KOPT-K1 (cell line): Measurements from ENCODE around the gene KRTAP10-4.
A peak's percentile ranks its signal among the peaks of the same experiment; 100 is the strongest.

Experiments
- H3K27ac ChIP-seq: fragments of 200-600 bp; sonication (generic); 2 replicates; pipeline ENCODE4 v1.5.1; 2016; ENCODE audit warnings: antibody characterized with exemption, mild to moderate bottlenecking, low read depth, low read length; ENCODE audit not compliant: poor library complexity, severe bottlenecking
- H3K36me3 ChIP-seq: fragments of 200-600 bp; sonication (generic); 2 replicates; pipeline ENCODE4 v1.5.1; 2017; ENCODE audit warnings: antibody characterized with exemption, mild to moderate bottlenecking, low read length, moderate library complexity; ENCODE audit not compliant: insufficient read depth
- H3K9me3 ChIP-seq: fragments of 200-600 bp; sonication (generic); 2 replicates; pipeline ENCODE4 v1.5.1; 2017; ENCODE audit warnings: antibody characterized with exemption, low read length, mild to moderate bottlenecking; ENCODE audit not compliant: insufficient read depth, poor library complexity, severe bottlenecking

Gene KRTAP10-4

DNA sequence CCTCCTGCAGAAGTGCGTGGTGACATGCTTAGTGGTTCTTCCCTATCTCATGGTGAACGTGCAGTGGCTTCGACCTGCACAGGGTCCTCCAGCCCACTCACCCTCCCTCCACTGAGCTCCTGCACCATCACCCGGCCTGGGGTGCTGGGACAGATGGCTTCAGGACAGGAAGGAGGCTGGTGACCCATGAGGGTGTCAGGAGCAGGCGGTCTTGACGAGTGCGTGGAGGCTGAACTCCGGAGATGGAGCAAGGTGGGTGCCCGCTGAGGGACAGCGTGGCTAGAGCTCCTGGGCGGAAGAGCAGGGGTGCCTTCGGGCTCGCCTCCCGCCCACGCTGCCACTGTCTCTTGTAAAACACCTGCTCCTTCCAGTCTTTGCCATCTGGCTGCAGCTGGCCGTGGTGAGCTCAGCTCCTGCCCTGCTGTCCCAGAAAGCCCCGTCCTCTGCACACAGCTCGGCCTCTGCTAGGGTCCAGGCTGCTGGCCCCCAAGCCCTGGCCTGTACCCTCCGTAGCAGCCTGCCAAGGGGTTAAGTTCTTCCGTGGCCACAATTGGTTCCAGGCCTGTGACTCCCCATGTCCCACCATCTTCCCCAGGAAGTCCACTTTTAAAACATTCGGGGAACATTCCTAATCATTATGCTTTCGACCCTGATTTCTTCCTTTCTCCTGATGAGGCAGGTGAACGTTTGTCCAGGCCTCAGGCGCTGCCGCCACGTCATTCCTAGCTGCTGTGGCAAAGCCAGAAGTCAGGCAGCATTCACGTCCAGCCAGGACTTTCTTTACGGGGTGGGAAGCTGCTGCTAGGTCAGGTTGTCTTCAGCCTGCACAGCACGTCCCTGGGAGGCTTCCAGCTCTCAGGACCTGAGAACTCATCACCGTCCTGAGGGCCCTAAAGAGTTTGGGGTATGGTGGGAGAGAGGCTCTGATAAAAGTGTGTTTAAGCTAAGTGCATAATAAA, 41.6 kb upstream of the KRTAP10-4 start:
- H3K9me3 ChIP-seq: no peaks in the 10 kb centered on the region
- no peaks in the 10 kb centered on the region for H3K36me3 ChIP-seq
- H3K27ac ChIP-seq: no peak overlapping the region

DNA sequence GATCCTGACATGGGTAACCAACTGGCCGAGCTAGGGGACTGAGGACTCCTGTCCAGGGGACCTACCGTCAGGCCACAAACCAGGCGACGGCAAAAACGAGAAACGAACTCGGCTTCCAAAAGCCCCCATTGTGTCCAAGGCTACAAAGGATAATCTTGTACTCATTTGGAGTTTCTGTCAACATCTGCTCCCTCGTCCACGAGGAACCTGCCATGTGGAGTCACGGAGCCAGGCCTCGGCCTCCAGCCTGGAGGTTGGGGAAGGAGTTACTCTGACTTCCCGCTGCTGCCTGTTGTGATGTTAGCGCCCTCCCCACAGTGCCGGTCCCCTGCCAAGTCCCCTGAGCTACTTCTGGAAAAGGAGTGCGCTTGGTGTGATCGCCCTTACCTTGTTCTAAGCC, 40.8 kb upstream of the KRTAP10-4 start:
- Histone ChIP-seq H3K36me3 (no peaks in the 10 kb centered on the region), H3K9me3 (no peaks in the 10 kb centered on the region)

DNA sequence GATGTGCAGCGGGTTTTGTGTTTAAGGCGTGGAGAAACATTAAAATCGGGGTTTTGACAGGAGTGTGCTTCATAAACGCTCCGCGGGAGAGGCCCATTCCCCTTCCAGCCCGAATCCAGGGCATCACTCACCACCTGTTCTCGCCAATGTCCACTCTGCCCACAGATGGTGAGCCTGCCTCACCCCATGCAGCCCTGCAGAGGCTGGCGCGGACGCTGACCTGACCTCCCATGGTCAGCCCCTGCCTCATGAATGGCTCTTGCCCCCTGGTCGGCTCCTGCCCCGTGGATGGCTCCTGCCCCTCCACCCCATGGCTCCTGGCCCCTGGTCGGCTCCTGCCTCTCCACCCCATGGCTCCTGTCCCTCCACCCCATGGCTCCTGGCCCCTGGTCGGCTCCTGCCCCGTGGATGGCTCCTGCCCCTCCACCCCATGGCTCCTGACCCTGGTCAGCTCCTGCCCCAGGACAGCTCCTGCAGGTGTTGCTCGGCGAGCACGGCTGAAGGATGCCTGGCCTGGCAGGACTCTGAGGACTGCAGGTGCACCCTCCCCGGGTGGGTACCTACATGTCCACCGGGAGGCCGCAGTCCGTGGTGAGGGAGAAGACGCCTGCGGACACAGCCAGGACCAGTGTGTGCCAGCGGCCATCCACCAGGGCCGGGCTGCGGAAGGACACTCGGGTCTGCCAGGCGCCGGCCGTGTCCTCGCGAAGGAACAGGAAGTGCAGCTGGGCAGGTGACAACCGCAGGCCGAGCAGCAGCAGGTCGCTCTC, 40.2 kb upstream of the KRTAP10-4 start:
- H3K9me3 ChIP-seq: no peaks in the 10 kb centered on the region

More for the DNA sequence above, 40.8 kb upstream of the KRTAP10-4 start:
- no peak overlapping the region for H3K27ac ChIP-seq

DNA sequence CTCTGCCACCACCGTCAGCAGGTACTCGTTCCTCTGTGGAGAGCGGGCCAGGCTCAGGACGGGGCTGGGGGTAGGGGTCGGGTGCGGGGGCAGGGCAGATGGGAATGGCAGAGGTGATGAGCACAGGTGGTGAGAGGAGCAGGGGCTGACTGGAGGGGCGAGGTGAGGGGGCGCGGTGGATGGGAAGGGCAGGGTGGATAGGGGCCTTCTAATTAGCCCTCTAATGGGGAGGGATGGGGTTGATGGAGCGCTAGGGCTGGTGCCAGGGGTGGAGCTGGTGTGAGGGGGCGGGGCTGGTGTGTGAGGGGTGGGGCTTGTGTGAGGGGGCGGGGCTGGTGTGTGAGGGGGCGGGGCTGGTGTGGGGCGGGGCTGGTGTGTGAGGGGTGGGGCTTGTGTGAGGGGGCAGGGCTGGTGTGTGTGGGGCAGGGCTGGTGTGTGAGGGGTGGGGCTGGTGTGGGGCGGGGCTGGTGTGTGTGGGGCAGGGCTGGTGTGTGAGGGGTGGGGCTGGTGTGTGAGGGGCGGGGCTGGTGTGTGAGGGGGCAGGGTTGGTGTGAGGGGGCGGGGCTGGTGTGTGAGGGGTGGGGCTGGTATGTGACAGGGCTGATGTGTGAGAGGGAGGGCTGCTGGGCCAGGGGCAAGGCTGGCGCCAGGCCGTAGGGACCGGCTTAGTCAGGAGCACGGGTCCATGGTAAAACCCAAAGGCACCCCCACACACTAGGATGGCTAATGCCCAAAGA, 39.5 kb upstream of the KRTAP10-4 start:
- Histone ChIP-seq H3K36me3 (no peaks in the 10 kb centered on the region), H3K27ac (no peak overlapping the region), H3K9me3 (no peaks in the 10 kb centered on the region)

More for the DNA sequence above, 40.2 kb upstream of the KRTAP10-4 start:
- Histone ChIP-seq H3K36me3 (no peaks in the 10 kb centered on the region), H3K27ac (no peak overlapping the region)

DNA sequence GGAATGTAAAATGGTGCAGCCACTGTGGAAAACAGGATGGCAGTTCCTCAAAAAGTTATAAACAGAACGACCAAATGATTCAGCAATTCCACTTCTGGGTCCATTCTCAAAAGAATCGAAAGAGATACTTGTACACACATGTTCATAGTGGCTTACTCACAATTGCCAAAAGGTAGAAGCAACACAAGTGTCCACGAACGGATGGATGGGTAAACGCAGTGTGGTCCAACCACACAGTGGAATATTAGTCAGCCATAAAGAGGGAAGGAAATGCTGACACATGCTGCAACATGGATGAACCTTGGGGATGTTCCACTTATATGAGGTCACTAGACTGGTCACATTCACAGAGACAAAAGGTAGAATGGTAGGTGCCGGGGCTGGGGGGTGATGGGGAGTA, 38.8 kb upstream of the KRTAP10-4 start:
- H3K36me3 ChIP-seq: no peaks in the 10 kb centered on the region
- H3K27ac ChIP-seq: no peak overlapping the region
- H3K9me3 ChIP-seq: no peaks in the 10 kb centered on the region

DNA sequence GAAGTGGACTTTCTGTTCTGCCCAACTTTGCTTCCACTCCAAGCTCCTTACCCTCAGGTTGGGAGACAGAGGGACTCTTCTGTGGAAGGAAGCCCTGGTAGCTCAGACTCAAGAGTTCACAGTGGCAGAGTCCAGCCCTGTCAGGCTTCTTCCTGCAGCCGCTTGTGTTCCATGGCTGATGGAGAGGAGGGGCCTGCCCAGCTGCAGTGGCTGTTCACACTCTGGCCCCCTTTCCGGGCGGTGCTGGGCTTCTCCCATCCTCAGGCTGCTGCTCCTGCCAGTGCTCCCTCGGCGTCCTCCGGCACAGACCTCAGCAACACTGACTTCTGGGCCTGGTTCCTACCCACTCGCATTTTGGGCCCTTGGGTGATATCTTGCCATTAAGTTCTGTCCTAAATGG, 37.6 kb upstream of the KRTAP10-4 start:
- Histone ChIP-seq H3K36me3 (no peaks in the 10 kb centered on the region), H3K9me3 (no peaks in the 10 kb centered on the region), H3K27ac (no peak overlapping the region)

DNA sequence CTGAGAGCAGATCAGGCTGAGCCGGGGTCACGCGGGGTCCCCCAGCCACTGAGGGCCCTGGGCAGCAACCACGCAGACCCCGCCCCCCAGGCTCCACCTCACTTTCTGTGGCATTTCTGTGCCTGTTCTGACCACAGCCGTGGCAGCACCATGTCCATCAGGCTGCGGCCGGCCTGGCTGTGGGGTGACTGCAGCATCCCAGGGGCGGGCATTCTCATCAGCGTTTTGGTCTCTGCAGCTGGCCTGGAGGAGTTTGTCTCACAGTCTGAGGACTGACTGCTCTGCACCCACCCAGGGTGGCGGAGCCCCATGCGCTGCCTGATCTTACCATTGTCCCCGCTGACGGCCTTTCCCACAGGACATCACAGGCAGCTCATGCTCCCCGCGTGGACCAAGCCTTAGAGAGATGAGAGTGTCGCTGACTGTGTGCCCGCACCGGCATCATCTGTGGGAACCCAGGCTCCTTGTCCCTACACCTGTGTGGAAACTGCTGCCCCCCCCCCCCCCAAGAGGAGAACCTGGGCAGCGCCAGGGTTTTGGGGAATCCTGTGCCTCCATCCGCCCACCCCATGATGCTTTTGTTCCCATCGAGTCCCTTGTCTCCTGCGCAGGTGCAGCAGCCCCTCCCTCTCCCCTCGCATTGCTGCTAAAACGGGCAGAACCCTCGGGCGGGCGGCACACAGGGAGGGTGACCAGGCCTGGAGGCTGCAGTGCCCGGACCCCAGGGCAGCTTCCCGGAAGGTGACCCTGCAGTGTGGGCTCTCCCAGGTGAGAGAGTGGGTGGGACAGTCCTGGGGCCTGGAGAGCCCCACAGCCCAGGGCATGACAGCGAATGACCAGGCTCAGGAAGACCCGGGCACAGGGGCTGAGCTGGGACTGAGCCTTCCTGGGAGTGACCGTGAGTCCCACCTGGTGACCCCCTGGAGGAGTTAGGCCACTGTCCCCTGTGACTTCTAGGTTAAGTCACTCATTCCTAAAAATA, 35.3 kb upstream of the KRTAP10-4 start:
- Histone ChIP-seq H3K36me3 (no peaks in the 10 kb centered on the region), H3K9me3 (no peaks in the 10 kb centered on the region), H3K27ac (no peak overlapping the region)

DNA sequence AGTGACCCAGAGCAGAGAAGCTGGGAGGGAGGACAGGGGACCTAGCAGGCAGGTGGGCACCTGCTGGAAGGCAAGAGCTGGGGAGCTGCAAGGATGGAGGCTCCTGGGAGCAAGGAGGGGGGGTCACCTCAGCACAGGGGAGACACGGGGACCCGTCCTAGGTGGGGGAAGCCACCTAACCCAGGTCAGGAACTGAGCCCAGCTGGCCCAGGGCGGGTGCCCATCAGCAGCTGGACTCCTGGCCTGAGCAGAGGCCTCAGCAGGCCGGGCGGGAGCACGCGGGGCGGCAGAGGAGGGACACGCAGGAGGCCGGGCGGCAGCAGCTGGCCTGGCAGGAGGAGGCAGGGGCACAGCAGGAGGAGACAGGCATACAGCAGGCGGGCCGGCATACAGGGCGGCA, 34.5 kb upstream of the KRTAP10-4 start:
- Histone ChIP-seq H3K27ac (no peak overlapping the region), H3K36me3 (no peaks in the 10 kb centered on the region), H3K9me3 (no peaks in the 10 kb centered on the region)

DNA sequence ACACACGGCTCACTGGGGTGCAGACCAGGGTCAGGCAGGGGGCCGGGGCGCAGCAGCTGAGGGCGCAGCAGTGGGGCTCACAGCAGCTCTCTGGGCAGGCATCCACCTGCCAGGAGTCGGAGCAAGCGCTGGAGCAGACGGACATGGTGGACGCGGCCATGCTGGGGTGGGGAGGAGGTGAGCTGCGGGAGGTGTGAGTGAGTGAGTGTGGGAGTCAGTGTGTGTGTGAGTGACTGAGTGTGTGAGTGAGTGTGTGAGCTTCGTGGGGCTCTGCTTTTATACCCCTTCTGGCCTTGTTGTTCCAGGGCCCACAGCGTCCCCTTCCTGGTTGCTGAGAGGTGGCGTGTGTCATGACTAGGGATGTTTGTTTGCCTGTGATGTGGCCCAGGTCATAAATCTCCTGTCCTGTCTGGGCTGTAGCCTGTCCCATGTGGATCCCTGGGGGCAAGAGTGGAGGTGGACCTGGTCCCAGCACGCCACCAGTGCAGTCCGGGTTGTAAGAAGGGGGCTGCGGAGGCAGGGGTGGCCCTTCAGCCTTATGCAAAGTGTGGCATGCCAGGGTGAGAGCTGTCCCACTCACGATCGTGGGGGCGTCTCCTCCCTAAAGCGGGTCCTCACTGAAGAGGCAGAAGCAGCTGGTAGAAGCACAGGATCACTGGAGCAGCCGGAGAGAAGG, 33.4 kb upstream of the KRTAP10-4 start, which contains the start of gene KRTAP10-1:
KRTAP10-1 (minus strand) TSS at position 205 of the 676 bp plus-strand sequence; CDS start at position 160, 45 bp downstream.
- Histone ChIP-seq H3K9me3 (no peaks in the 10 kb centered on the region), H3K36me3 (no peaks in the 10 kb centered on the region), H3K27ac (no peak within 1 kb of the TSS)

DNA sequence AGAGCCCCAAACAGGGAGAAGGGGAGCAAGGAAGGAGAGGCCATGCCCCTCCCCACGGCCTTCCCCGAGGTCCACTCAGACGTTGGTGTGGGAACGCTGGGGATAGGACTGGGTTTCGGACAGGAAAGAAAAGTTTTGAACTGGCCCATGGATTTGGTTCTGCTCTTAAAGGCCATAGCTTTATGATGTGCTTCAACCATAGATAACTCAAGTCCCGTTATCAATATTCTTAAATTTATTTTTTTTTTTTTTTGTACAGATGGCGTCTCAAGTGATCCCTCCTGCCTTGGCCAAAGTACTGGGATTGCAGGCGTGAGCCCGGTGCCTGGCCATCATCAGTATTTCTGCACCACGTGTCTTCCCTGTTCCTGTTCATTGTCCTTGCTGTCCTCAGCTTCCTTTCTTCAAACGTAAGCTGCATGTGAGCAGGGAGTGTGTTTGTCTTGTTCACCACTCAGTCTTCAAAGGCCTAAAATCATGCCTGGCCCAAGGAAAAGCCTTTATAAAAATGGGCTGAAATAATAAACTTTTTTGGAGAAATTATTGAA, 32.7 kb upstream of the KRTAP10-4 start:
- no peak overlapping the region for H3K27ac ChIP-seq
- H3K9me3 ChIP-seq: no peaks in the 10 kb centered on the region
- no peaks in the 10 kb centered on the region for H3K36me3 ChIP-seq

DNA sequence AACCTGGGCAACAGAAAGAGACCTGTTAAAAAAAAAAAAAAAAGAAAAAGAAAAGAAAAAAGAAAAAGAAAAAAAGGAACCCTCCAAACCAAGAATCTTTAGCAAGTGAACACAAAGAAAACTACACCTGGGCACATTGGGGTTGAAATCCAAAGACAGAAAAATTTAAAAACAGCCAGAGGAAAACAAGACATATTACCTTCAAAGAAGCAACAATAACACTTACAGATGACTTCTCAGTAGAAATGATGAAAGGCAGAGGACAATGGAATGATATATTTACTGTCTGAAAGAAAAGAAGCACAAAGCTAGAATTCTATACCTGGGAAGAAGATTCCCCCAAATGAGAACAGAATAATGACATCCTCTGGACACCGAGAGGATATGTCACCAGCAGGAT, 30.8 kb upstream of the KRTAP10-4 start:
- no peaks in the 10 kb centered on the region for H3K36me3 ChIP-seq
- peaks cover 15% of the 10 kb centered on the region for H3K9me3 ChIP-seq
- H3K27ac ChIP-seq: no peak overlapping the region

DNA sequence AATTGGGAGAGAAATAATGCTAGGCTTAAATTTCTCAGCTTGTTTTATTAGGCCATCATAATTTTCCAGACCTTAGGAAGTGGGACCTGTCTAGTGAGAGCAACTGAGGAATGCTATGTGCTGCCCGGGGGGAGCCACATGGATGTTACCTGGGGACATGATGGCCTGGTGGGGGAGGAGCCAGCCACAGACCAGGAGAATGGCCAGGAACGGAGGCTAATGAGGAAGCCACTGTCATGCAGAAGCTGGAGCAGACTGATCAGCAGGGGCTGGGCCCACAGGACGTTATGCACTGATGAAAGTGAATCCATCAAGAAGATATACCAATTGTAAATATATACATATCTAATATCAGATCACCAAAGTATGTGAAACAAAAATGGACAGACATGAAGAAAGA, 29.0 kb upstream of the KRTAP10-4 start:
- peaks cover 15% of the 10 kb centered on the region for H3K9me3 ChIP-seq
- H3K36me3 ChIP-seq: no peaks in the 10 kb centered on the region
- H3K27ac ChIP-seq: no peak overlapping the region

DNA sequence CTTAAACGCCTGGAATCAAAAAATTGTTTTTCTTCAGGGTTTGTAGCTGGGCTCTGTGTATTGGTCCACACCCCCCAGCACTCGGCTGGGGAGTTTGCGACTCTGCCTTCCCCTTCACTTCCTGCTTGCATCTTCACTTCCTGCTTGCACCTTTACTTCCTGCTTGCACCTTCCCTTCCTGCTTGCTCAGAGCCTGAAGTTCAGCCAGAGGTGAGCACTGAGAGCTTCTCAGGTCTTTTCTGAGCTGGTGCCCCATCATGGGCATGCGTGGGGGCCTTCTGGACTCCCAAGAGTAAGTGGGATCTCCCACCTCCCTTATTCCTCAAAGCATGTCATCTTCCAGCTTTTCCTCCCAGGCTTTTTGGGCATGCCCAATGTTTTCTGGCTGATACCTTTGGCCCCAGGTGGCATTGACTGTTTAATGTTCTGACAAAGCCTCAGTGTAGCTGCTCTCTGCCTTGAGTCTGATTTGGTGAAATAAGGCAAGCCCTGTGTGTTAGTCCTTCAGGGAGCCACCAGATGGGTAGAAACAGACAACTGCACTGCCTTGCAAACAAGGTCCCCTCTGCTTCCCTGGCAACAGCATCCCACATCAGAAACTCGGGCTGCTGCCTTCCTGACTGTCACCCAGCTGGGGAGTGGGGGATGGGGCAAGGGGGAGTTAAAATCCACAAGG, 25.7 kb upstream of the KRTAP10-4 start:
- peaks cover 15% of the 10 kb centered on the region for H3K9me3 ChIP-seq
- no peaks in the 10 kb centered on the region for H3K36me3 ChIP-seq
- peak overlapping the region; percentile 15 for H3K27ac ChIP-seq
